GM19035 (cell line): ENCODE data around the gene NYAP1.
"Not testable (repeated sequence)": the region's sequence is repeated elsewhere in the genome, so short reads cannot be mapped to it uniquely, and the experiment has no call there.

Source experiments
- ATAC-seq: cut with Tn5 transposase; IDR thresholded peaks from one replicate; pipeline ENCODE4 v1.9.1; 2021; ENCODE audit not compliant: unreplicated experiment

Gene NYAP1

GRCh38 chr7:100540073-100540723 lies 56.5 kb downstream of the NYAP1 start:
- no peak for ATAC-seq

- not testable (repeated sequence) for ATAC-seq
These were observed 57.6 kb downstream of the NYAP1 start for GRCh38 chr7:100541309-100541708.

- ATAC-seq: no peak
These were observed 59.9 kb downstream of the NYAP1 start for GRCh38 chr7:100543586-100543985.

GRCh38 chr7:100544386-100544785 lies 60.7 kb downstream of the NYAP1 start:
- ATAC-seq: no peak
